Stimulated activated CD4-positive, alpha-beta T cell treated with anti-CD3 and anti-CD28 coated beads, Interleukin-15, amount 100 ng/mL, for 48 hours (primary cell): ENCODE measurements around the gene C1orf210.

Experiments used
- DNase-seq, 2 donors: peaks; one replicate each; pipeline ENCODE4 v3.0.0-alpha.2; 2020; ENCODE audit warnings: low read depth in 2 of 2

Gene C1orf210

DNA sequence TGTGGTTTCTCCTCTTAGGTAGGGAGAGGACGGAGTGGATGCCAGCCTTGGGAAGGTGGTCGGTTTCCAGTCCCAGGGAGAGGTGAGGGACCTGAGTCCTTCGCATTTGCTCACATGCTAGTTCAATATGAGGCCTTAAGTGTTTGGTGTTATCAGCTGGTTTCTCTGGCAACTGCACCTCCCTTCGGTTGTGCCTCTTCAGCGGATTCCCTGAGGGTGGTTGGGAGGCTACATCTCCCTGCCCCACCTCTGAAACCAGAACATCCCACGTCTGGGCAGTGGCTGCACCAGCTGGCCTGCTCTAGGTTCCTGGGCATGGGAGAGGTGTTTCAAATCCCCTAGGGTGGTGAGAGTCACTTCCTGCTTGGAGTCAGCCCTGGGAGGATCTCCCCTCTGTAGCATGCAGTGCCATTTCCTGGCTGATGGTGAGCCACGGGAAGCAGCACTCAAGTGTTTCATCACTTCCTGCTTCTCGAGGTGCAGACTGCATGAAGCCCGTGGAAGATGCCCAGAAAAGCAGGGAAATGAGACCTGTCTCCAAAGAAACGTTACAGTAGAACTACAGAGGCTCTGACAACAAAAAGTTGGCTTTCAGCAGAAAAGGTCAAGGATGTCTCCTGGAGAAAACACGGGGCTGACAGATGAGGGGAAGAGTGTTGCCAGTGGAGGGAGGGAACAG lies 11.1 kb downstream of the C1orf210 start:
- DNase-seq: peak in 1 of 2 donors; percentile 27

DNA sequence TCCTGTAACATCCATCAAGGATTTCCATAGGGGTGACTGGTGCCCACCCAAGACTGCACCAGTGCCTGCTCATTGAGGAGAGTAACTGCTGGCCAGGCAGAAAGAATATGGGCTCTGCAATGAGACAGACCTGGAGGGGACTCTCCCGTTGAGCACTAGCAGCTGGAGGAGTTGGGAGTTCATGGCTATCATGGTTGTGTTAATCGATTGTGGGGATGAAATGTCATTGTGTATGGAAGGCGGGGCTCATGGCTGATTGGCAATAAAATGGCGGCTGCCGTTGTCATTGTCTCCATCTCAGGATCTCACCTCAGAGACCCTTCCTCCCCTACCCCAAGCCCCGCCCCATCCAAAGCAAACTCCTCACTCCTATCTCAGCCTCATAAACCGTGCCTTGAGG lies 11.7 kb downstream of the C1orf210 start:
- no peak for DNase-seq

DNA sequence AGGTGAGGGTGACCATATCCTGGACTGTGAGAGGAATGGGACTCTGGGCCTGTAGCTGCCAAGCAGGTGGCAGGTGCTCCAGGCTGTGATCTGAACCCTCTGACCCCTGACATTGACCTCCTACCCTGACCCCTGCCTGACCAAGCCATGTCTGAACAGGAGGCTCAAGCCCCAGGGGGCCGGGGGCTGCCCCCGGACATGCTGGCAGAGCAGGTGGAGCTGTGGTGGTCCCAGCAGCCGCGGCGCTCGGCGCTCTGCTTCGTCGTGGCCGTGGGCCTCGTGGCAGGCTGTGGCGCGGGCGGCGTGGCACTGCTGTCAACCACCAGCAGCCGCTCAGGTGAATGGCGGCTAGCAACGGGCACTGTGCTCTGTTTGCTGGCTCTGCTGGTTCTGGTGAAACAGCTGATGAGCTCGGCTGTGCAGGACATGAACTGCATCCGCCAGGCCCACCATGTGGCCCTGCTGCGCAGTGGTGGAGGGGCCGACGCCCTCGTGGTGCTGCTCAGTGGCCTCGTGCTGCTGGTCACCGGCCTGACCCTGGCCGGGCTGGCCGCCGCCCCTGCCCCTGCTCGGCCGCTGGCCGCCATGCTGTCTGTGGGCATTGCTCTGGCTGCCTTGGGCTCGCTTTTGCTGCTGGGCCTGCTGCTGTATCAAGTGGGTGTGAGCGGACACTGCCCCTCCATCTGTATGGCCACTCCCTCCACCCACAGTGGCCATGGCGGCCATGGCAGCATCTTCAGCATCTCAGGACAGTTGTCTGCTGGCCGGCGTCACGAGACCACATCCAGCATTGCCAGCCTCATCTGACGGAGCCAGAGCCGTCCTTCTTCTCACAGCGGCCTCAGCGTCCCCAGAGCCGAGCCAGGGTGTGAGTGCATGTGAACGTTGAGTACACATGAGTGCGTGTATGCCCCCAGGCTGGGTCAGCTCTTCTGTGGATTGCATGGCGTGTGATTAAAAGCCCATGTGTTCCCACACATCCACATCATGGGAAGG lies 12.5 kb downstream of the C1orf210 start:
- no peak for DNase-seq

DNA sequence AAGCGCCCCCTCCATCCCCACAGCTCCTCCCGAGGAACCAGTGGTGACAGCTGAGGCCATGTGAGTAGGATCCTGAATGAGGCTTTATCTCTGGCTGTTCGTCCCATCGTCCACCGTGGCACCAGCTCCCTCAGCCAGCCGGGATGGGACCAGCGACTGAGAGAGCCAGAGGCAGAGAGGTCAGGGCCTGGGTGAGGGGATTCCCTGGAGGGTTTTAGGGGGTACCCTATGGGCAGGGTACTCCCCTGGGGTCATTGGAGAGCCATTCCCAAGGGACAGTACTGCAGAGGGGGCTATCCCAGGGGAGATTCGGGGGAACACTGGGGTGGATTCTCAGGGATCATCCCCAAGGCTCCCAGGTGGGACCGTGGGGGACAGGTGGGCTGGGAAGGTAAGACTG lies 13.2 kb downstream of the C1orf210 start:
- DNase-seq: no peak

- no peak for DNase-seq
These were observed 13.9 kb downstream of the C1orf210 start for GRCh38 chr1:43271186-43272118.

DNA sequence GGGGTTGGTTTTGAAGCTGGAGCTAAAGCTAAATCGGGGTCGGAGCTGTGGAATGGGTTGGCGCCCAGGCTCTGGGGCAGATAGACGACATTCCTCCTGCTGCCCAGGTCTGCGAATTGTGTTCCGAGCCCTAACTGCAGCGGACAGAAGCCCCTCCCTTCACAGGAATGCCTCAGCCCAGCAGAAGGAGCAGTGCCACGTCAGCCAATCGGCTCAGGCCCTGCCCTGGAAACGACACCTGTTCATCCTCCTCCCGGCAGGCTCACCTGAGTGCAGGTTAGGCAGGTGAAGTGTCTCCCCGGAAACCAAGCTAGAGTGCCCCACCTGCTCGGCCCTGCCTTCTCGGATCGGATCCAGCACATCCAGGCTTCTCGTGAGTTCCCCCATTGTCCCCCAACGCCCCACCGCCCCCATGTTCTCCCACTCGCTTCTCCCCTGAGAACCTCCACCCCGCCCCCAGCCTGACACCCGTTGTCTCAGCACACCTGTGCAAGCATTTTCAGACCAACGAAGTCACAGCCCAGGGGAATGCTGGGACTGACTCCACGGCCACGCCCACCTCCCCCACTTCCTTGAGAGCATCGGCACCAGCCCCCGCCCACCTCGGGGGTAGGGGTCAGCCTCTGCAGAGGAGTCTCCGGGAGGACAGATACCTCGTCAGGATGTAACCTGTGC lies 14.8 kb downstream of the C1orf210 start:
- no peak for DNase-seq

DNA sequence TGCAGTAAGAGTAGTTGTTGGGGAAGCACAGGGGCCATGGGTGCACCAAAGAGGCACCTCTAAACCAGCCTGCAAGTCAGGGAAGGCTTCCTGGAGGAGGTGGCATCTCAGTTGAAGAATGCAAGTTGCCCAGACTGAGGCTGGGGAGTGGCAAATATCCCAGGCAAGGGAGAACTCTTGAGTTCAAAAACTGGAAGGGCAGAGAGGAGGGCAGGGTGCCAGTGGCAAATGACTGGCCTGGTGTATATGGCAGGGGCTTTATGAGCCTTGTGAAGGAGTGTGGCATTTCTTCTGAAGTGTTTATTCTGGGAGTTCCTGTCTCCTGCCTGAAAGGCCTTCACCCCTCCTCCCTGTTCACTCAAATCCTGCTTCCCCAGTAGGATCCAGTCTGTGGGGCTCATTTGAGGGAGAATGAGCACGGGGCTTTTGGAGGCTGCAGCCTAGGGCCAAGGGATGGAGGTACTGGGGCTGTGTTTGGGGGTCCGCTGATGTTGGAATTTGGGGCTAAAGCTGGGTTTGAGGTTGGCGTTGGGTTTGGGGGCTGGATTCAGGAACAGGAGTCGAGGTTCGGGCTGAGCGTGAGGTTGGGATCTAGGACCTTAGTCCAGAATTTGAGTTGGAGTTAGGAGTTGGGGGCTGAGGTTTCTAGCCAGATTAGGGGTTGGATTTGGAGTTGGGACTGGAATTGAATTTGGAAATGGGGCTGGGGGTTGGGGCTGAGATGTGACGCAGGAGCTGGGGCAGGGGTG lies 15.6 kb downstream of the C1orf210 start, which contains the start of gene TMEM125:
Gene TMEM125, plus strand, starts transcription at position 357 of the 749 bp plus-strand sequence. CDS start 2,740 bp downstream, outside the sequence.
- no peak for DNase-seq

- DNase-seq: no peak
These were observed 17.5 kb downstream of the C1orf210 start for GRCh38 chr1:43267818-43268425.

DNA sequence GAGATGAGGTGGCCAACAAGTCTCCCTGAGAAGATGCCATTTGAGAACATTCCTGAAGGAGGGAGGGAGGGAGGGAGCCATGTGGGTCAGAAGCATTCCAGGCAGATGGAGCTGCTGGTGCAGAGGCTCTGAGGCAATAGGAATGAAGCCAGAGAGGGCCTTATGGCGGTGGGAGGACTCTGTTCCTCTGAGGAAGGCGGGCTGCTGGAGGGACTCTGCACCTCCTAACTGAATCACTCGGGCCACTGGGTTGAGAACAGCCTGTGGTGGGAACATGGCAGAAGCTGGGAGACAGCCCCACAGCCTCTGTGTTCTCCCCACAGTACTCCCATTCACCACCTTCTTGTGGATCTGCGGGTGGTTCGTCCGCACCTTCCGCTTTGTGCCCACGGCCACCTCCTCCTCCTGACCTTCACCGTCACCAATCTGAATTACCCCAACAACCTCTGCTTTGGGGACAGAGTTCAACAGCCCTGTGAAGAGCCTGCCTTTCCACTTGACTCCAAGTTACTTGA lies 18.0 kb downstream of the C1orf210 start:
- no peak for DNase-seq

GRCh38 chr1:43266881-43267280 lies 18.5 kb downstream of the C1orf210 start:
- DNase-seq: no peak

DNA sequence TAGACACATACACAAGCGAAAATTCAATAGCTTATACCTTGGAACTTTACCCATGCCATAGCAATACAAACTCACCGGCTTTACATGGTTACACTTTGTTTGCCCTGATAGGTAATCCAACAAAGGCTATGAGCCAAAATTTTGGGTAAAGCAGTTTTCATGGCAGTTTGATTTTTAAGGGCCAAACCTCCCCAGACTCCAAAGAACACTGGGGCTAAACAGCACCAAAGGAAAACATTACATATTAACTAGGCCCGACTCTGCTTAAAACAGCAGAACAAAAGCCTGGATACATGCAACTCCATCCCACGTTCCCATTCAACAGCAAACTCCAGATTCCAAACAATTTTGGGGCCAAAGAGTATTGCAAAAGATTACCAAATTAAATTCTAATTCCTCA lies 19.9 kb downstream of the C1orf210 start:
- no peak for DNase-seq

DNA sequence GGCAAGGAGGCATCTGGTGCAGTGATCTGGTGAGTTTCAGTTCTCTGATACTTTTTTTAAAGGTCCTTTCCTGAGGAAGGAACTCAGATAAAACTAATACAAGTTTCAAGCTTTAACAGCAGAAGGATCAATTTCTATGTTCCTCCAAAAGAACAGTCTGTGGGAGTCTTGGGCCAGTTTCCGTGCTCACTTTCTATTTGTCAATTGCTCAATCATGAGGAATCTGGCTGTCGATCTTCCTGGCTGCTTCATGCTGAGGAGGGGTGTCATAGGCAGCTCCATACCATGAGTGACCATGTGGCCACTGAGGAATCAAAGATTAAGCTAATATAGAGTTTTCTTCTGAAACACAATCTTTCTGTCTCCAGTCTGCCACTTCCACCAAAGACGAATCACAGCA lies 27.0 kb downstream of the C1orf210 start:
- no peak for DNase-seq

DNA sequence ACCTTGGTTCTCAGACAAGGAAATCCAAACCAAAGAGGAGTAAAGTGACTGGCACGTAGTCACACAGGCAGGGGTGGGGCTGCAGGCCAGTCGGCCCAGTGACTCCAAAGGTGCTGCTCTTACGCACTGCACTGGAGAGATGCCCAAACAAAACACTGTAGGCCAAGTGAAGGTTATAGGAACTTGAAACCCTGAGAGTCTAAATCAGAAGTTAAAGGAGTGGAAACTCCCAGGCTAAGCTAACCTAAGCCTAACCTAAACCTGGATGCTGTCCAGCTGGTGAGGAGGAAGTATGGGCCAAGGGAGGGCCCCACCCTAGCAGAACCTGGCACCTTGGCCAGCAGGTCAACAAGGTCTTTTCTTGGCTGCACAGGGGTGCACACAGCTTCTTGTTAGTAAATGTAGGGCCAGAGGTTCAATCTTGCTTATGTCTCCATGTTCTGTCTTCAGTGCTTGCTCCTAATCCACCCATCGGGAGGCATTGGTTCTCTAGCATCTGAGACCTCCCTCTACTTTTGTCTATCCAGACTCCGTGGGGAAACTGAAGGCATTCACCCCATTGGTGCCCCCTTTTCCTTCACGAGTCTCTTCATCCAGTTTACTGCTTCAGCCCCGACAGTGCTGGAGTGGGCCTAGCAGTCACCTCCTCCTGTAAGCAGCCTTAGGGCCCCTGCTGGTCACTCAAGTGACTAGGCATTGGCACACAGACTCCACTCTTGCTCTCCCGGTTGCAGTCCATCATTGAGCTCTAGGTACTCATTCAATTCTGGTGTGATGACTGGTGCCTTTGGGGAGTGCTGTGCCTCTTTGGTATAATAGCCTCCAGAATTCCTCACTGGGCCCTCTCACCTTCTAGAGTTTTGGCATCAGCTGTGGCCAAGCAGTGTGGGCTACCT lies 28.5 kb downstream of the C1orf210 start:
- no peak for DNase-seq

GRCh38 chr1:43255438-43256210 lies 29.8 kb downstream of the C1orf210 start:
- no peak for DNase-seq

- DNase-seq: no peak
These were observed 31.5 kb downstream of the C1orf210 start for GRCh38 chr1:43253876-43254275.

DNA sequence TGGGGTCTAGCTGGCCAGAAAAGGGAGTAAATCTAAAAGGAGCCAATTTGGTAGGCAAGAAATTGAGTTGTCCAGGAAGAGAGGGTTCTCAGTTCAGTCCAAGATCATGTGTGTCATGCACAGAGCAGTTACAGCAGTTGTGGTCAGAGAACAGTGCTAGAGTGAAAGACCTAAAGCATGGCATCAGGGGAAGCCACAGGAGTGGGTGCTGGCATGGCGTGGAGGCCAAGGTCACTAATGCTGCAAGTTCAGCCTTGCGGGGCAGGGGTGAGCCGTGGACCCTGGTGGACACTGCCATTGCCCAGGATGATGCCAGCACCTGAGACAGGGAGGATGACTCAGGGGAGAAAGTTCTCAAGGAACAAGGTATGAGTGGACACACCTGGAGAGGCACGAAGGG lies 32.2 kb downstream of the C1orf210 start:
- no peak for DNase-seq

DNA sequence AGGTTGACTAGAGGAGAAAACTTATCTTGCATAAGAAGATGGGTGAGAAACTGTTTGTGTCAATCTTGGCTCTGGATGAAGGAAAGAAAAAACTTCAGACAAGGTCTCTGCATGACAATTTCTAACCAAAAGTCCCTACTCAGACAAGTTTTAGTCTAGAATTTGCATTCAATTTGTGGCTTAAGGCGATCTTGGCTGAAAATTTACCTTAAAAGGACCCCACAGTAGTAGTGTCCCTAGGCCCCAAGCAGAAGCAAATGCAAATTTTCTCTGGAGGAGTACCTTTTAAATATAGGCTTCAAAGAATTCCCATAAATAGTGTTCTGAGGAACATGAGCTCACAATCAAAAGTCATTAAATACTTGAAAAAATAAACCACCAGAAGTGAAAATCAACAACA lies 33.2 kb downstream of the C1orf210 start:
- DNase-seq: no peak

GRCh38 chr1:43251024-43251423 lies 34.4 kb downstream of the C1orf210 start:
- no peak for DNase-seq
